Measurements from ENCODE around the gene SMG7. TPM values are rescaled to one million over a fixed set of nuclear protein-coding genes. Genes with fewer than 3 reads are reported as not detected.

The SMG7 gene
- total RNA-seq, 1 experiment from 2014 or later: 54.1 TPM

- H4K20me1 ChIP-seq (ENCODE audit: insufficient read depth): peaks cover 3% of the 10 kb centered on the region; the same call in 1 of the 2 replicates
- H3K27ac ChIP-seq (ENCODE audit: low read depth, low read length): no peak overlapping the region
- H3K36me3 ChIP-seq (ENCODE audit: control insufficient read depth in 1 of 2, insufficient read depth in 2 of 2, low read length in 2 of 2): peaks cover 6 to 11% of the 10 kb centered on the region in 2 experiments; a peak in 3 of 4 replicates
- ATAC-seq (no peak), DNase-seq (ENCODE audit: low read depth, low spot score) (no peak)
- BruUV-seq (replicated peaks): no TSS peak
- RAD21 ChIA-PET (ENCODE audit: low non-redundant PET in 1 of 2, low total read pairs in 2 of 2, uncharacterized antibody in 2 of 2, unreplicated experiment in 2 of 2): interaction anchor here in 1 of 2 experiments (0.6 kb wide), 1 partner anchor 527 kb away, joined by 3 read pairs; no protein-coding TSS in a partner anchor
- no peak for TF ChIP-seq EZH2 (IDR thresholded peaks at IDR 0.05)
- TF ChIP-seq ZNF274 (IDR thresholded peaks at IDR 0.05; ENCODE audit: low read depth, low read length): no peak
- TF ChIP-seq POLR2A (IDR thresholded peaks at IDR 0.05; ENCODE audit: borderline replicate concordance, extremely low read depth, insufficient read depth, insufficient read length): no peak
- TF ChIP-seq SP1 (IDR thresholded peaks at IDR 0.05; ENCODE audit: low read depth): no peak; the same call in 1 of the 2 replicates
- no peak for TF ChIP-seq ZFX (IDR thresholded peaks at IDR 0.05)
- TF ChIP-seq RAD21 (IDR thresholded peaks at IDR 0.05; ENCODE audit: low read depth): no peak
- TF ChIP-seq POLR2AphosphoS5 (IDR thresholded peaks at IDR 0.05; ENCODE audit: low read depth, low read length): no peak
- TF ChIP-seq, protein P1, sequence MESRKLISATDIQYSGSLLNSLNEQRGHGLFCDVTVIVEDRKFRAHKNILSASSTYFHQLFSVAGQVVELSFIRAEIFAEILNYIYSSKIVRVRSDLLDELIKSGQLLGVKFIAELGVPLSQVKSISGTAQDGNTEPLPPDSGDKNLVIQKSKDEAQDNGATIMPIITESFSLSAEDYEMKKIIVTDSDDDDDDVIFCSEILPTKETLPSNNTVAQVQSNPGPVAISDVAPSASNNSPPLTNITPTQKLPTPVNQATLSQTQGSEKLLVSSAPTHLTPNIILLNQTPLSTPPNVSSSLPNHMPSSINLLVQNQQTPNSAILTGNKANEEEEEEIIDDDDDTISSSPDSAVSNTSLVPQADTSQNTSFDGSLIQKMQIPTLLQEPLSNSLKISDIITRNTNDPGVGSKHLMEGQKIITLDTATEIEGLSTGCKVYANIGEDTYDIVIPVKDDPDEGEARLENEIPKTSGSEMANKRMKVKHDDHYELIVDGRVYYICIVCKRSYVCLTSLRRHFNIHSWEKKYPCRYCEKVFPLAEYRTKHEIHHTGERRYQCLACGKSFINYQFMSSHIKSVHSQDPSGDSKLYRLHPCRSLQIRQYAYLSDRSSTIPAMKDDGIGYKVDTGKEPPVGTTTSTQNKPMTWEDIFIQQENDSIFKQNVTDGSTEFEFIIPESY (IDR thresholded peaks at IDR 0.05; ENCODE audit: extremely low read depth, insufficient replicate concordance, low read length): no peak
- TF ChIP-seq SRF (IDR thresholded peaks at IDR 0.05; ENCODE audit: low read depth): no peak
- TF ChIP-seq EZH2phosphoT487 (IDR thresholded peaks at IDR 0.05; ENCODE audit: borderline replicate concordance): no peak
- no peak for TF ChIP-seq CTCF (IDR thresholded peaks at IDR 0.05 in 2 of 3, conservative IDR thresholded peaks at IDR 0.05 in 1 of 3; ENCODE audit: borderline replicate concordance in 1 of 3, insufficient read depth in 1 of 3, low read depth in 2 of 3, low read length in 2 of 3)
- no peak overlapping the region for H3K9ac ChIP-seq (ENCODE audit: low read length)
- POLR2A ChIA-PET: no interaction called here
- peaks cover 29% of the 10 kb centered on the region for H3K79me2 ChIP-seq (ENCODE audit: insufficient read depth, low read length)
- H3K27me3 ChIP-seq (ENCODE audit: insufficient read depth, low read length): no peaks in the 10 kb centered on the region
- H3K9me3 ChIP-seq (ENCODE audit: control insufficient read depth in 1 of 2, insufficient read depth in 1 of 2, low read depth in 1 of 2, low read length in 2 of 2): no peaks in the 10 kb centered on the region
- no peak overlapping the region for H3K4me3 ChIP-seq (replicated peaks in 1 of 2; ENCODE audit: low read depth in 1 of 2, low read length in 2 of 2)
- H2AFZ ChIP-seq (ENCODE audit: low read depth, low read length, poor library complexity, severe bottlenecking): no peak overlapping the region
- CTCF ChIA-PET: no interaction called here
- H3K9me2 ChIP-seq (ENCODE audit: insufficient read depth): no peaks in the 10 kb centered on the region
- H3K4me2 ChIP-seq (ENCODE audit: low read length): peak overlapping the region; percentile 6; the same call in 1 of the 2 replicates
- intact Hi-C loops (cut with micrococcal nuclease): no loop called here
- H3K4me1 ChIP-seq (ENCODE audit: control insufficient read depth in 1 of 2, insufficient read depth in 2 of 2, low read length in 2 of 2): peaks cover 6 to 13% of the 10 kb centered on the region in 2 experiments
Observed at GRCh38 chr1:183514235-183514634, 41.9 kb downstream of the SMG7 start.
